Neural crest cell (in vitro differentiated cells): Measurements from ENCODE around the gene NR2F6. TPM values are rescaled to one million over a fixed set of nuclear protein-coding genes. Genes with fewer than 3 reads are reported as not detected.
A peak's percentile ranks its signal among the peaks of the same experiment; 100 is the strongest.

ENCODE experiments used
- DNase-seq: peaks from one replicate; pipeline ENCODE4 v3.0.0; 2021; ENCODE audit warnings: low read depth, mixed read lengths, low spot score
- H3K27ac Mint-ChIP-seq: one replicate; pipeline ENCODE4 v1.8.0; 2021; ENCODE audit warnings: mild to moderate bottlenecking, mixed read lengths; ENCODE audit not compliant: unreplicated experiment
- H3K27me3 Mint-ChIP-seq: 2 replicates; pipeline ENCODE4 v1.8.0; 2021; ENCODE audit warnings: low read depth, mild to moderate bottlenecking, mixed read lengths
- H3K36me3 Mint-ChIP-seq: 2 replicates; pipeline ENCODE4 v1.8.0; 2021; ENCODE audit warnings: low read depth, mild to moderate bottlenecking, mixed read lengths
- H3K4me1 Mint-ChIP-seq: 2 replicates; pipeline ENCODE4 v1.8.0; 2021; ENCODE audit warnings: mixed read lengths
- H3K4me3 Mint-ChIP-seq: one replicate; pipeline ENCODE4 v1.8.0; 2021; ENCODE audit warnings: mild to moderate bottlenecking, mixed read lengths
- H3K9me3 Mint-ChIP-seq: 2 replicates; pipeline ENCODE4 v1.8.0; 2021; ENCODE audit warnings: mixed read lengths
- CTCF ChIP-seq: fragments of 200-600 bp; sonication (generic); conservative IDR thresholded peaks from 2 replicates; pipeline ENCODE4 v1.5.0; 2021; ENCODE audit warnings: antibody characterized with exemption, mild to moderate bottlenecking
- total RNA-seq: library from RNA; stranded (reverse); gene quantifications from 2 replicates; pipeline ENCODE4 v1.2.1, GENCODE V29; 2021

Gene NR2F6
- total RNA-seq, 1 donor from 2014 or later, result 57.6 TPM

- DNase-seq, result no peak
- Mint-ChIP-seq H3K36me3 (no peaks in the 10 kb centered on the region), H3K4me1 (peaks cover 8% of the 10 kb centered on the region), H3K4me3 (no peak overlapping the region), H3K27me3 (peaks cover 4% of the 10 kb centered on the region), H3K9me3 (no peaks in the 10 kb centered on the region), H3K27ac (no peak overlapping the region)
- no peak for TF ChIP-seq CTCF
These were observed 15.8 kb downstream of the NR2F6 start for GRCh38 chr19:17229890-17230289.

GRCh38 chr19:17227798-17228367 is 17.8 kb downstream of the NR2F6 start:
- no peak for DNase-seq
- H3K27me3 Mint-ChIP-seq, result peaks cover 4% of the 10 kb centered on the region
- H3K27ac Mint-ChIP-seq, result no peak overlapping the region
- TF ChIP-seq CTCF, result no peak
- peaks cover 5% of the 10 kb centered on the region for H3K4me1 Mint-ChIP-seq
- H3K36me3 Mint-ChIP-seq, result no peaks in the 10 kb centered on the region
- peak overlapping the region; percentile 91 for H3K4me3 Mint-ChIP-seq
- H3K9me3 Mint-ChIP-seq, result no peaks in the 10 kb centered on the region

- TF ChIP-seq CTCF, result no peak
- Mint-ChIP-seq H3K4me1 (peaks cover 5% of the 10 kb centered on the region), H3K27ac (peak within 1 kb of the TSS; percentile 93), H3K27me3 (peaks cover 4% of the 10 kb centered on the region), H3K4me3 (peak within 1 kb of the TSS; percentile 91), H3K36me3 (no peaks in the 10 kb centered on the region), H3K9me3 (no peaks in the 10 kb centered on the region)
- peak; percentile 94 for DNase-seq
These were observed 19.5 kb downstream of the NR2F6 start, which contains the start of gene OCEL1 for GRCh38 chr19:17226002-17226933. TSS of gene OCEL1 (plus strand) at chr19:17226226. CDS start at chr19:17226248, 22 bp downstream.

- Mint-ChIP-seq H3K27ac (no peak overlapping the region), H3K9me3 (no peaks in the 10 kb centered on the region), H3K36me3 (no peaks in the 10 kb centered on the region), H3K27me3 (peaks cover 4% of the 10 kb centered on the region), H3K4me3 (no peak overlapping the region), H3K4me1 (peaks cover 10% of the 10 kb centered on the region)
- no peak for TF ChIP-seq CTCF
- no peak for DNase-seq
These were observed 20.7 kb downstream of the NR2F6 start for GRCh38 chr19:17225053-17225452.

GRCh38 chr19:17220207-17220758 is 25.4 kb downstream of the NR2F6 start:
- Mint-ChIP-seq H3K36me3 (peaks cover 2% of the 10 kb centered on the region), H3K27me3 (peaks cover under 1% of the 10 kb centered on the region), H3K27ac (no peak overlapping the region), H3K4me1 (peaks cover 19% of the 10 kb centered on the region), H3K9me3 (no peaks in the 10 kb centered on the region), H3K4me3 (peak overlapping the region; percentile 47)
- no peak for TF ChIP-seq CTCF
- DNase-seq, result no peak
